H1 (cell line): ENCODE measurements around the gene GSTM2. TPM values are rescaled to one million over a fixed set of nuclear protein-coding genes. Genes with fewer than 3 reads are reported as not detected.
"Not testable (repeated sequence)": the region's sequence is repeated elsewhere in the genome, so short reads cannot be mapped to it uniquely, and the experiment has no call there.

Source experiments
- CTCF ChIA-PET: fragments of 300-600 bp; sonication (Branson Sonifier 250); formaldehyde crosslinking; loops from one replicate; lab custom pipeline; 2021; ENCODE audit not compliant: partially characterized antibody; lab: Charles Lee
- POLR2A ChIA-PET: fragments of 300-600 bp; sonication (Branson Sonifier 250); formaldehyde crosslinking; loops from one replicate; lab custom pipeline; 2021; ENCODE audit warnings: inconsistent platforms; ENCODE audit not compliant: partially characterized antibody; lab: Charles Lee
- DNase-seq, 2 experiments: peaks; one replicate each; pipeline versions ENCODE4 v3.0.0 to v3.0.0-alpha.2; 2010 to 2022; ENCODE audit warnings: low spot score in 2 of 2, low read depth in 1 of 2, mixed read lengths in 1 of 2
- FAIRE-seq: peaks from 2 replicates; lab custom pipeline; 2011; peaks lifted over from hg19 to GRCh38; lab: Jason Lieb, UNC
- H2AFZ ChIP-seq: 2 replicates; pipeline ENCODE4 v1.8.1; 2012; ENCODE audit warnings: low read length, inconsistent platforms
- H2AK5ac ChIP-seq: 2 replicates; pipeline ENCODE4 v1.6.1; 2013; ENCODE audit warnings: low read depth, low read length
- H2BK120ac ChIP-seq: replicated peaks from 2 replicates; pipeline ENCODE3; 2013; ENCODE audit warnings: low read depth, low read length, inconsistent platforms
- H2BK12ac ChIP-seq: 2 replicates; pipeline ENCODE4 v1.6.1; 2013; ENCODE audit warnings: low read depth, low read length
- H2BK15ac ChIP-seq: 2 replicates; pipeline ENCODE4 v1.6.1; 2013; ENCODE audit warnings: low read length
- H2BK20ac ChIP-seq: 2 replicates; pipeline ENCODE4 v1.6.1; 2013; ENCODE audit warnings: low read length
- H2BK5ac ChIP-seq: 2 replicates; pipeline ENCODE4 v1.6.1; 2013; ENCODE audit warnings: low read depth, low read length
- H3K14ac ChIP-seq: 2 replicates; pipeline ENCODE4 v1.6.1; 2013; ENCODE audit warnings: inconsistent platforms; ENCODE audit not compliant: insufficient read length
- H3K18ac ChIP-seq: 2 replicates; pipeline ENCODE4 v1.6.1; 2013; ENCODE audit warnings: low read length; ENCODE audit errors: extremely low read depth
- H3K23ac ChIP-seq: 2 replicates; pipeline ENCODE4 v1.6.1; 2013; ENCODE audit warnings: inconsistent platforms; ENCODE audit not compliant: insufficient read length
- H3K23me2 ChIP-seq: 2 replicates; pipeline ENCODE4 v1.6.1; 2013; ENCODE audit warnings: low read depth, low read length
- H3K27ac ChIP-seq: 2 replicates; pipeline ENCODE4 v1.6.1; 2011; ENCODE audit warnings: low read depth, low read length, inconsistent platforms
- H3K27me3 ChIP-seq, 4 experiments: replicated peaks in 1 of 4; 1 replicate in 1 of 4; 2 replicates in 3 of 4; pipeline versions ENCODE4 v1.6.1 to v1.8.1; 2011 to 2013; ENCODE audit warnings: low read length in 3 of 4, mild to moderate bottlenecking in 3 of 4, inconsistent platforms in 2 of 4, mixed read lengths in 2 of 4, moderate library complexity in 1 of 4; ENCODE audit not compliant: control insufficient read depth in 3 of 4, insufficient read depth in 3 of 4; ENCODE audit errors: extremely low read depth in 1 of 4
- H3K36me3 ChIP-seq, 4 experiments: 2 replicates each; pipeline versions ENCODE4 v1.6.1 to v1.8.1; 2011 to 2013; ENCODE audit warnings: mild to moderate bottlenecking in 4 of 4, low read length in 3 of 4, moderate library complexity in 2 of 4, control low read depth in 1 of 4, inconsistent platforms in 1 of 4; ENCODE audit not compliant: insufficient read depth in 4 of 4, control insufficient read depth in 2 of 4
- H3K4ac ChIP-seq: replicated peaks from 2 replicates; pipeline ENCODE3; 2013; ENCODE audit warnings: low read length, low read depth, mixed read lengths, inconsistent platforms; ENCODE audit not compliant: insufficient read length
- H3K4me1 ChIP-seq, 4 experiments: replicated peaks in 1 of 4; 1 replicate in 1 of 4; 2 replicates in 3 of 4; pipeline versions ENCODE4 v1.6.1 to v1.8.1; 2011 to 2013; ENCODE audit warnings: low read length in 3 of 4, inconsistent platforms in 2 of 4, mixed read lengths in 1 of 4; ENCODE audit not compliant: insufficient read depth in 4 of 4, control insufficient read depth in 3 of 4
- H3K4me2 ChIP-seq, 2 experiments: 2 replicates each; pipeline versions ENCODE4 v1.6.1 to v1.8.1; 2011 to 2013; ENCODE audit warnings: low read depth in 2 of 2, low read length in 2 of 2, control low read depth in 1 of 2, inconsistent platforms in 1 of 2, mild to moderate bottlenecking in 1 of 2; ENCODE audit not compliant: insufficient read depth in 1 of 2
- H3K4me3 ChIP-seq, 4 experiments: fragments of 200-600, 300-600 bp in 1 of 4; sonication (generic), shearing (Covaris generic), sonication (Bioruptor Twin) in 1 of 4; 2 replicates each; pipeline versions ENCODE4 v1.5.1 to v1.8.1; 2011 to 2016; ENCODE audit warnings: low read length in 4 of 4, low read depth in 3 of 4, control low read depth in 2 of 4, inconsistent platforms in 2 of 4, mild to moderate bottlenecking in 2 of 4, mixed read lengths in 1 of 4, moderate library complexity in 1 of 4; ENCODE audit not compliant: insufficient read depth in 2 of 4; ENCODE audit errors: extremely low read depth in 1 of 4
- H3K56ac ChIP-seq: replicated peaks from 2 replicates; pipeline ENCODE3; 2013; ENCODE audit warnings: low read depth, mild to moderate bottlenecking, mixed read lengths, low read length, inconsistent platforms; ENCODE audit not compliant: insufficient read length
- H3K79me1 ChIP-seq: 2 replicates; pipeline ENCODE4 v1.6.1; 2013; ENCODE audit warnings: low read depth, low read length, control low read depth
- H3K79me2 ChIP-seq, 2 experiments: 2 replicates each; pipeline versions ENCODE4 v1.6.1 to v1.8.1; 2012 to 2013; ENCODE audit warnings: low read length in 2 of 2, mild to moderate bottlenecking in 2 of 2, inconsistent platforms in 1 of 2; ENCODE audit not compliant: insufficient read depth in 2 of 2, control insufficient read depth in 1 of 2
- H3K9ac ChIP-seq, 4 experiments: replicated peaks in 1 of 4; 1 replicate in 1 of 4; 2 replicates in 3 of 4; pipeline versions ENCODE4 v1.6.1 to v1.8.1; 2011 to 2013; ENCODE audit warnings: low read depth in 3 of 4, low read length in 3 of 4, control low read depth in 2 of 4, mild to moderate bottlenecking in 2 of 4, moderate library complexity in 2 of 4, inconsistent platforms in 1 of 4; ENCODE audit errors: extremely low read depth in 1 of 4
- H3K9me3 ChIP-seq, 2 experiments: 2 replicates each; pipeline versions ENCODE4 v1.6.1 to v1.8.1; 2012 to 2013; ENCODE audit warnings: mild to moderate bottlenecking in 2 of 2, moderate library complexity in 2 of 2, control low read depth in 1 of 2, inconsistent platforms in 1 of 2, low read depth in 1 of 2, low read length in 1 of 2, mixed read lengths in 1 of 2; ENCODE audit not compliant: insufficient read depth in 2 of 2
- H4K20me1 ChIP-seq, 2 experiments: replicated peaks in 1 of 2; 2 replicates each; pipeline versions ENCODE3 to v1.8.1; 2011 to 2013; ENCODE audit warnings: inconsistent platforms in 2 of 2, low read length in 2 of 2, mild to moderate bottlenecking in 1 of 2; ENCODE audit not compliant: insufficient read depth in 2 of 2, control insufficient read depth in 1 of 2
- H4K5ac ChIP-seq: 2 replicates; pipeline ENCODE4 v1.6.1; 2013; ENCODE audit warnings: low read length, low read depth, mixed read lengths, inconsistent platforms; ENCODE audit not compliant: insufficient read length
- H4K8ac ChIP-seq: 2 replicates; pipeline ENCODE4 v1.8.0; 2013; ENCODE audit warnings: mild to moderate bottlenecking, moderate library complexity, low read length, inconsistent platforms; ENCODE audit not compliant: insufficient read depth; ENCODE audit errors: extremely low read depth
- H4K91ac ChIP-seq: replicated peaks from 2 replicates; pipeline ENCODE3; 2013; ENCODE audit warnings: low read length, mixed read lengths, inconsistent platforms; ENCODE audit not compliant: insufficient read length
- BACH1 ChIP-seq: IDR thresholded peaks from 2 replicates; pipeline ENCODE4 v1.6.1; 2012; ENCODE audit warnings: low read length, improper control_type of control experiment
- CBX5 ChIP-seq: fragments of 300-800, 300-1000 bp; sonication (generic); IDR thresholded peaks from 2 replicates; pipeline ENCODE4 v1.7.1; 2016; ENCODE audit warnings: antibody characterized with exemption, low read length, low read depth
- CHD2 ChIP-seq: IDR thresholded peaks from 2 replicates; pipeline ENCODE4 v1.6.1; 2012; ENCODE audit warnings: low read length, improper control_type of control experiment
- EGR1 ChIP-seq: IDR thresholded peaks from 2 replicates; pipeline ENCODE4 v1.6.1; 2011; ENCODE audit warnings: low read depth, low read length, borderline replicate concordance
- YY1 ChIP-seq: IDR thresholded peaks from 2 replicates; pipeline ENCODE4 v1.6.1; 2011; ENCODE audit warnings: low read depth, mild to moderate bottlenecking, low read length
- WGBS, 2 experiments: shearing (Covaris generic) in 1 of 2; methylation state at CpG; one replicate each; pipeline versions ENCODE4 v1.1.6 to v1.1.7; 2013 to 2015; ENCODE audit warnings: low lambda C conversion rate in 2 of 2, mixed read lengths in 2 of 2, inconsistent platforms in 1 of 2, low coverage in 1 of 2, missing lambda C conversion rate in 1 of 2; ENCODE audit not compliant: insufficient replicate concordance in 2 of 2, insufficient coverage in 1 of 2, insufficient read length in 1 of 2; ENCODE audit errors: extremely low coverage in 1 of 2, missing lambda C conversion rate in 1 of 2; 5-methylcytosine and 5-hydroxymethylcytosine counted together
- polyA plus RNA-seq, 7 experiments: library from polyadenylated mRNA; depleted of rRNA in 3 of 7; stranded (reverse) in 5 of 7; unstranded in 2 of 7; fragments of >200 nt in 5 of 7; fragments of 200-250 nt in 2 of 7; gene quantifications; 1 replicate in 5 of 7; 2 replicates in 1 of 7; 4 replicates in 1 of 7; pipeline versions ENCODE4 v1.2.1 to v1.2.3, GENCODE V29; 2011 to 2013; ENCODE audit warnings: missing spikeins in 2 of 7, mixed read lengths in 2 of 7
- total RNA-seq: library from RNA; stranded (reverse); fragmentation: NEBNext Ultra II Directional; extraction: Animal tissue kit (Norgen Biotek cat#: 25700); gene quantifications from 2 replicates; pipeline ENCODE4 v1.2.1, GENCODE V29; 2021

Gene GSTM2
- total and polyA plus RNA-seq, 2 of the 8 experiments (the other 6 are each of a cell fraction or from before 2014, with no cell fraction given): 9.6 to 23.1 TPM

DNA sequence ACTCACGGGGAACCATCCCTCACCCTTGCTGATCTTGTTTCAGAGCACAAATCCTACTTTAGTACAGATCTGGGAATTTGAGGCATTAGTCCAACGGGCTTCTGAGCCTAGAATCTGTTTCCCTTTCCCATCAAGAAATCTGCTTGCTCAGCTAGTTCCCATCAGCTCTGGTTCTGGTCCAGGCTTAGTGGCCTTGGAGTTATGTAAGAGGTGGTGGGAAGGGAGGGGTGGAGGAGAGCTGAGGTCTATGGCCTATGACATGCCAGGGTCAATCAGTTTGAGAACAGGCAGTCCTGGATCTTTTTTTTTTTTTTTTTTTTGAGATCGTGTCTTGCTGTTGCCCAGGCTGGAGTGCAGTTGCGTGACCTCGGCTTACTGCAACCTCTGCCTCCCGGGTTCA lies 23.9 kb downstream of the GSTM2 start (continued):
- TF ChIP-seq YY1 (no peak), CBX5 (no peak), EGR1 (no peak), BACH1 (no peak), CHD2 (no peak)
- TF ChIP-seq, all 59 proteins: peak for 0

GRCh38 chr1:109694400-109694799 lies 26.5 kb downstream of the GSTM2 start:
- H3K9ac ChIP-seq, H3K27me3 ChIP-seq, H2AFZ ChIP-seq, H4K20me1 ChIP-seq, H4K91ac ChIP-seq, FAIRE-seq, H2BK15ac ChIP-seq, H3K23me2 ChIP-seq, H4K8ac ChIP-seq, H2BK120ac ChIP-seq, H2BK12ac ChIP-seq, H3K56ac ChIP-seq, H4K5ac ChIP-seq, H2BK5ac ChIP-seq, H2AK5ac ChIP-seq, H3K14ac ChIP-seq, H2BK20ac ChIP-seq, H3K9me3 ChIP-seq, H3K79me2 ChIP-seq, H3K4me3 ChIP-seq, H3K4me1 ChIP-seq, H3K4me2 ChIP-seq, H3K23ac ChIP-seq, CTCF ChIA-PET, H3K79me1 ChIP-seq, H3K27ac ChIP-seq, POLR2A ChIA-PET, H3K4ac ChIP-seq, DNase-seq, H3K36me3 ChIP-seq, H3K18ac ChIP-seq: not testable (repeated sequence)
- WGBS, 2 experiments: 80% methylated on average over 5 of the region's 5 CpGs; no CpG with 5 or more reads in 1 of the 2 experiments
